HepG2 (cell line): Measurements from ENCODE around the gene HES1. TPM values are rescaled to one million over a fixed set of nuclear protein-coding genes. Genes with fewer than 3 reads are reported as not detected.

ENCODE experiments used
- ATAC-seq: fragments of 200-7000 bp; cut with Tn5 transposase; 3 replicates; pipeline ENCODE4 v1.9.1; 2020; ENCODE audit warnings: mild to moderate bottlenecking, moderate library complexity
- BruUV-seq: library from RNA; stranded (reverse); fragments of 400-500 nt; replicated peaks from 2 replicates; lab custom pipeline; 2021; lab: Mats Ljungman, UMichigan
- CTCF ChIA-PET: fragments of 300-600 bp; formaldehyde crosslinking; extraction: SDS; loops from one replicate; lab custom pipeline; 2021; ENCODE audit warnings: low total read pairs, inconsistent platforms, low intra/inter-chr PET ratio; lab: Yijun Ruan, JAX
- POLR2A ChIA-PET: fragments of 350-600 bp; sonication (Branson Sonifier 250); formaldehyde crosslinking; loops from one replicate; lab custom pipeline; 2020; ENCODE audit warnings: antibody characterized with exemption, inconsistent platforms; lab: Yijun Ruan, JAX
- DNase-seq: peaks from one replicate; pipeline ENCODE4 v3.0.0-alpha.2; 2015; ENCODE audit warnings: low spot score
- FAIRE-seq: peaks from 3 replicates; lab custom pipeline; 2011; peaks lifted over from hg19 to GRCh38; lab: Jason Lieb, UNC
- H2AFZ ChIP-seq: one replicate; pipeline ENCODE4 v1.6.1; 2011; ENCODE audit warnings: low read length, inconsistent platforms
- H3K27ac ChIP-seq: fragments of 300-600 bp; 3 replicates; pipeline ENCODE4 v1.8.0; 2011; ENCODE audit warnings: mixed run types, mild to moderate bottlenecking, mixed read lengths, low read length, inconsistent platforms; ENCODE audit not compliant: insufficient read depth; ENCODE audit errors: extremely low read length
- H3K27me3 ChIP-seq, 2 experiments: fragments of 200-600 bp in 1 of 2; 2 replicates in 1 of 2; 3 replicates in 1 of 2; pipeline versions ENCODE4 v1.6.0 to v1.8.0; 2011; ENCODE audit warnings: low read length in 2 of 2, mild to moderate bottlenecking in 2 of 2, moderate library complexity in 2 of 2, inconsistent platforms in 1 of 2; ENCODE audit not compliant: insufficient read depth in 2 of 2, control insufficient read depth in 1 of 2
- H3K36me3 ChIP-seq, 2 experiments: fragments of 200-600 bp in 1 of 2; replicated peaks in 1 of 2; 2 replicates in 1 of 2; 3 replicates in 1 of 2; pipeline versions ENCODE4 v1.5.1 to v1.8.0; 2011; ENCODE audit warnings: low read length in 2 of 2, inconsistent platforms in 1 of 2; ENCODE audit not compliant: insufficient read depth in 2 of 2, control insufficient read depth in 1 of 2
- H3K4me1 ChIP-seq: 2 replicates; pipeline ENCODE4 v1.5.1; 2012; ENCODE audit warnings: low read length, inconsistent platforms; ENCODE audit not compliant: insufficient read depth
- H3K4me2 ChIP-seq: 2 replicates; pipeline ENCODE4 v1.6.0; 2011; ENCODE audit warnings: low read depth, low read length, inconsistent platforms
- H3K4me3 ChIP-seq, 3 experiments: fragments of 200-600 bp in 1 of 3; sonication (generic), shearing (Covaris generic) in 1 of 3; replicated peaks in 1 of 3; 2 replicates each; pipeline ENCODE4 v1.5.1; 2011 to 2016; ENCODE audit warnings: low read length in 3 of 3, inconsistent platforms in 2 of 3, low read depth in 2 of 3, mild to moderate bottlenecking in 2 of 3, control low read depth in 1 of 3, mixed read lengths in 1 of 3; ENCODE audit not compliant: insufficient read depth in 1 of 3
- H3K79me2 ChIP-seq: one replicate; pipeline ENCODE4 v1.6.1; 2011; ENCODE audit warnings: low read length, inconsistent platforms; ENCODE audit not compliant: insufficient read depth
- H3K9ac ChIP-seq: 2 replicates; pipeline ENCODE4 v1.6.0; 2011; ENCODE audit warnings: mild to moderate bottlenecking, low read depth, low read length, inconsistent platforms; ENCODE audit not compliant: insufficient read depth
- H3K9me3 ChIP-seq: 2 replicates; pipeline ENCODE4 v1.5.1; 2012; ENCODE audit warnings: mild to moderate bottlenecking, low read length
- H4K20me1 ChIP-seq: 2 replicates; pipeline ENCODE4 v1.6.0; 2011; ENCODE audit warnings: inconsistent platforms, mild to moderate bottlenecking, low read length, moderate library complexity; ENCODE audit not compliant: insufficient read depth
- ETV5 ChIP-seq: IDR thresholded peaks from 2 replicates; pipeline ENCODE4 v1.6.1; 2018; ENCODE audit warnings: missing biosample characterization, missing genetic modification reagents, inconsistent platforms, borderline replicate concordance
- GFI1 ChIP-seq: sonication (generic); formaldehyde crosslinking; IDR thresholded peaks from 2 replicates; pipeline ENCODE4 v1.5.0; 2020; ENCODE audit warnings: missing genetic modification reagents, mild to moderate bottlenecking, borderline replicate concordance
- HMGA1 ChIP-seq: sonication (generic); formaldehyde crosslinking; conservative IDR thresholded peaks from 2 replicates; pipeline ENCODE4 v1.4.0; 2020; ENCODE audit warnings: missing genetic modification reagents
- KAT2B ChIP-seq: fragments of 150-350 bp; IDR thresholded peaks from 2 replicates; pipeline ENCODE4 v1.6.1; 2014; ENCODE audit warnings: low read depth, low read length, borderline replicate concordance
- KDM5B ChIP-seq: sonication (generic); formaldehyde crosslinking; IDR thresholded peaks from 2 replicates; pipeline ENCODE4 v1.4.0; 2020; ENCODE audit warnings: missing genetic modification reagents, mild to moderate bottlenecking, borderline replicate concordance
- MAZ ChIP-seq, 2 experiments: sonication (generic) in 1 of 2; formaldehyde crosslinking in 1 of 2; IDR thresholded peaks; 2 replicates each; pipeline versions ENCODE4 v1.5.0 to v1.6.1; 2012 to 2020; ENCODE audit warnings: low read depth in 2 of 2, mild to moderate bottlenecking in 2 of 2, borderline replicate concordance in 1 of 2, improper control_type of control experiment in 1 of 2, low read length in 1 of 2, missing genetic modification reagents in 1 of 2, moderate library complexity in 1 of 2
- MYPOP ChIP-seq: sonication (generic); formaldehyde crosslinking; IDR thresholded peaks from 2 replicates; pipeline ENCODE4 v1.8.1; 2023; ENCODE audit warnings: mild to moderate bottlenecking, moderate library complexity, missing genetic modification reagents
- NFKB2 ChIP-seq: sonication (generic); formaldehyde crosslinking; IDR thresholded peaks from 2 replicates; pipeline ENCODE4 v1.4.0; 2020; ENCODE audit warnings: missing genetic modification reagents, borderline replicate concordance
- ZNF576 ChIP-seq: sonication (generic); formaldehyde crosslinking; IDR thresholded peaks from 2 replicates; pipeline ENCODE4 v1.4.0; 2020; ENCODE audit warnings: mild to moderate bottlenecking, missing genetic modification reagents
- WGBS: methylation state at CpG from one replicate; pipeline ENCODE4 v1.1.6; 2017; ENCODE audit warnings: low lambda C conversion rate; 5-methylcytosine and 5-hydroxymethylcytosine counted together
- in situ Hi-C: cut with HindIII; loops from 2 replicates; pipeline ENCODE4 v1.10.0; 2017; ENCODE audit warnings: low pct_unique_long_range_greater_than_20kb; ENCODE audit not compliant: extremely low pct_ligation_motif_present
- intact Hi-C: fragments of 100-400 bp; cut with micrococcal nuclease; formaldehyde crosslinking; loops from one replicate; pipeline ENCODE4 v1.10.0; 2022; ENCODE audit not compliant: unreplicated experiment
- polyA plus RNA-seq, 8 experiments: library from polyadenylated mRNA; depleted of rRNA in 3 of 8; stranded (reverse) in 7 of 8; unstranded in 1 of 8; fragments of >200 nt; fragmentation: Illumina TruSeq in 4 of 8; extraction: Trizol in 4 of 8; gene quantifications; 2 replicates each; pipeline versions ENCODE4 v1.2.1 to v1.2.3, GENCODE V29; 2011 to 2016; ENCODE audit warnings: low read depth in 4 of 8, missing spikeins in 1 of 8, mixed read lengths in 1 of 8; ENCODE audit not compliant: insufficient read depth in 1 of 8
- total RNA-seq, 5 experiments: library from RNA; depleted of rRNA; stranded (reverse); fragments of >200 nt; fragmentation: Illumina TruSeq; extraction: Trizol; gene quantifications; 2 replicates each; pipeline ENCODE4 v1.2.3, GENCODE V29; 2016; ENCODE audit warnings: low read depth in 1 of 5
- TF ChIP-seq, protein P1 (sequence below): sonication (generic); formaldehyde crosslinking; IDR thresholded peaks from 2 replicates; pipeline ENCODE4 v1.4.0; 2020; ENCODE audit warnings: missing genetic modification reagents
- TF ChIP-seq, protein P2 (sequence below): sonication (generic); formaldehyde crosslinking; IDR thresholded peaks from 2 replicates; pipeline ENCODE4 v1.4.0; 2020; ENCODE audit warnings: missing genetic modification reagents
- TF ChIP-seq, protein P3 (sequence below): sonication (generic); formaldehyde crosslinking; IDR thresholded peaks from 2 replicates; pipeline ENCODE4 v1.8.1; 2023; ENCODE audit warnings: mild to moderate bottlenecking, inconsistent platforms, moderate library complexity, missing genetic modification reagents, borderline replicate concordance

Gene HES1
- total and polyA plus RNA-seq, 2 of the 13 experiments (the other 11 are each of a cell fraction or from before 2014, with no cell fraction given) = 15.4 to 19.8 TPM

- TF ChIP-seq, protein P1, sequence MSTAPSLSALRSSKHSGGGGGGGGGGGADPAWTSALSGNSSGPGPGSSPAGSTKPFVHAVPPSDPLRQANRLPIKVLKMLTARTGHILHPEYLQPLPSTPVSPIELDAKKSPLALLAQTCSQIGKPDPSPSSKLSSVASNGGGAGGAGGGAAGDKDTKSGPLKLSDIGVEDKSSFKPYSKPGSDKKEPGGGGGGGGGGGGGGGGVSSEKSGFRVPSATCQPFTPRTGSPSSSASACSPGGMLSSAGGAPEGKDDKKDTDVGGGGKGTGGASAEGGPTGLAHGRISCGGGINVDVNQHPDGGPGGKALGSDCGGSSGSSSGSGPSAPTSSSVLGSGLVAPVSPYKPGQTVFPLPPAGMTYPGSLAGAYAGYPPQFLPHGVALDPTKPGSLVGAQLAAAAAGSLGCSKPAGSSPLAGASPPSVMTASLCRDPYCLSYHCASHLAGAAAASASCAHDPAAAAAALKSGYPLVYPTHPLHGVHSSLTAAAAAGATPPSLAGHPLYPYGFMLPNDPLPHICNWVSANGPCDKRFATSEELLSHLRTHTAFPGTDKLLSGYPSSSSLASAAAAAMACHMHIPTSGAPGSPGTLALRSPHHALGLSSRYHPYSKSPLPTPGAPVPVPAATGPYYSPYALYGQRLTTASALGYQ (CRISPR knock-in tag) = no peak
- TF ChIP-seq NFKB2 (CRISPR knock-in tag) (no peak; the same call in 1 of the 2 replicates), KAT2B (no peak)
Measured at GRCh38 chr3:194141415-194142155, 5.6 kb downstream of the HES1 start (continued).

- peaks cover 45% of the 10 kb centered on the region for H3K4me1 ChIP-seq
- peak overlapping the region; percentile 81 for H3K4me2 ChIP-seq
- DNase-seq (no peak), ATAC-seq (peak; percentile 2), FAIRE-seq (no peak)
- no peaks in the 10 kb centered on the region for H3K9me3 ChIP-seq
- H2AFZ ChIP-seq = peak overlapping the region; percentile 48
- POLR2A ChIA-PET = interaction anchor here (0.7 to 2.4 kb wide), 14 partner anchors 10 to 398 kb away, joined by 3 to 24 read pairs (median 6); no protein-coding TSS in a partner anchor
- H3K79me2 ChIP-seq = peaks cover 5% of the 10 kb centered on the region
- CTCF ChIA-PET = no interaction called here
- H3K9ac ChIP-seq = peak overlapping the region; percentile 84
- intact Hi-C loops = loop anchor here (1.0 kb wide), 1 partner anchor 8 kb away; no protein-coding TSS in a partner anchor
- H3K27me3 ChIP-seq = peaks cover 0 to 10% of the 10 kb centered on the region in 2 experiments; a peak in 2 of 5 replicates
- 14% methylated on average over 12 of the region's 14 CpGs for WGBS
- H4K20me1 ChIP-seq = peaks cover 7% of the 10 kb centered on the region; the same call in 1 of the 2 replicates
- BruUV-seq = no TSS peak
- H3K36me3 ChIP-seq = peaks cover 0 to 2% of the 10 kb centered on the region in 2 experiments; a peak in 1 of 5 replicates
- H3K27ac ChIP-seq = peak overlapping the region; percentile 92
- in situ Hi-C loops = no loop called here
- H3K4me3 ChIP-seq = peak overlapping the region; percentile 42 to 64 (median 51); a peak in 5 of 6 replicates
- TF ChIP-seq ETV5 (CRISPR knock-in tag) (no peak), MAZ (IDR thresholded peaks at IDR 0.05; ENCODE audit: borderline replicate concordance, low read depth, low read length) (no peak), MAZ (CRISPR knock-in tag; IDR thresholded peaks at IDR 0.05; ENCODE audit: low read depth) (0 out of 2 replicates have a peak, but pooled peaks have one; percentile 16), KDM5B (CRISPR knock-in tag) (0 out of 2 replicates have a peak, but pooled peaks have one; percentile 8), GFI1 (peak; percentile 54; the same call in 1 of the 2 replicates), ZNF576 (0 out of 2 replicates have a peak, but pooled peaks have one; percentile 32), MYPOP (CRISPR knock-in tag) (peak; percentile 74; the same call in 1 of the 2 replicates), HMGA1 (no peak)
- TF ChIP-seq, protein P2, sequence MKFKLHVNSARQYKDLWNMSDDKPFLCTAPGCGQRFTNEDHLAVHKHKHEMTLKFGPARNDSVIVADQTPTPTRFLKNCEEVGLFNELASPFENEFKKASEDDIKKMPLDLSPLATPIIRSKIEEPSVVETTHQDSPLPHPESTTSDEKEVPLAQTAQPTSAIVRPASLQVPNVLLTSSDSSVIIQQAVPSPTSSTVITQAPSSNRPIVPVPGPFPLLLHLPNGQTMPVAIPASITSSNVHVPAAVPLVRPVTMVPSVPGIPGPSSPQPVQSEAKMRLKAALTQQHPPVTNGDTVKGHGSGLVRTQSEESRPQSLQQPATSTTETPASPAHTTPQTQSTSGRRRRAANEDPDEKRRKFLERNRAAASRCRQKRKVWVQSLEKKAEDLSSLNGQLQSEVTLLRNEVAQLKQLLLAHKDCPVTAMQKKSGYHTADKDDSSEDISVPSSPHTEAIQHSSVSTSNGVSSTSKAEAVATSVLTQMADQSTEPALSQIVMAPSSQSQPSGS = peak; percentile 11; the same call in 1 of the 2 replicates
- TF ChIP-seq, protein P3, sequence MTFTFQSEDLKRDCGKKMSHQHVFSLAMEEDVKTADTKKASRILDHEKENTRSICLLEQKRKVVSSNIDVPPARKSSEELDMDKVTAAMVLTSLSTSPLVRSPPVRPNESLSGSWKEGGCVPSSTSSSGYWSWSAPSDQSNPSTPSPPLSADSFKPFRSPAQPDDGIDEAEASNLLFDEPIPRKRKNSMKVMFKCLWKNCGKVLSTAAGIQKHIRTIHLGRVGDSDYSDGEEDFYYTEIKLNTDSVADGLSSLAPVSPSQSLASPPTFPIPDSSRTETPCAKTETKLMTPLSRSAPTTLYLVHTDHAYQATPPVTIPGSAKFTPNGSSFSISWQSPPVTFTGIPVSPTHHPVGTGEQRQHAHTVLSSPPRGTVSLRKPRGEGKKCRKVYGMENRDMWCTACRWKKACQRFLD (CRISPR knock-in tag) = no peak
Measured at GRCh38 chr3:194142156-194142910, 6.4 kb downstream of the HES1 start.
